HepG2 (cell line): ENCODE results near the gene SMIM24. TPM values are rescaled to one million over a fixed set of nuclear protein-coding genes. Genes with fewer than 3 reads are reported as not detected.
A peak's percentile ranks its signal among the peaks of the same experiment; 100 is the strongest.

Experiments used
- ATAC-seq: fragments of 200-7000 bp; cut with Tn5 transposase; 3 replicates; pipeline ENCODE4 v1.9.1; 2020; ENCODE audit warnings: mild to moderate bottlenecking, moderate library complexity
- BruUV-seq: library from RNA; stranded (reverse); fragments of 400-500 nt; replicated peaks from 2 replicates; lab custom pipeline; 2021; lab: Mats Ljungman, UMichigan
- CTCF ChIA-PET: fragments of 300-600 bp; formaldehyde crosslinking; extraction: SDS; loops from one replicate; lab custom pipeline; 2021; ENCODE audit warnings: low total read pairs, inconsistent platforms, low intra/inter-chr PET ratio; lab: Yijun Ruan, JAX
- POLR2A ChIA-PET: fragments of 350-600 bp; sonication (Branson Sonifier 250); formaldehyde crosslinking; loops from one replicate; lab custom pipeline; 2020; ENCODE audit warnings: antibody characterized with exemption, inconsistent platforms; lab: Yijun Ruan, JAX
- DNase-seq: peaks from one replicate; pipeline ENCODE4 v3.0.0-alpha.2; 2015; ENCODE audit warnings: low spot score
- FAIRE-seq: peaks from 3 replicates; lab custom pipeline; 2011; peaks lifted over from hg19 to GRCh38; lab: Jason Lieb, UNC
- H2AFZ ChIP-seq: one replicate; pipeline ENCODE4 v1.6.1; 2011; ENCODE audit warnings: low read length, inconsistent platforms
- H3K27ac ChIP-seq: fragments of 300-600 bp; 3 replicates; pipeline ENCODE4 v1.8.0; 2011; ENCODE audit warnings: mixed run types, mild to moderate bottlenecking, mixed read lengths, low read length, inconsistent platforms; ENCODE audit not compliant: insufficient read depth; ENCODE audit errors: extremely low read length
- H3K27me3 ChIP-seq, 2 experiments: fragments of 200-600 bp in 1 of 2; 2 replicates in 1 of 2; 3 replicates in 1 of 2; pipeline versions ENCODE4 v1.6.0 to v1.8.0; 2011; ENCODE audit warnings: low read length in 2 of 2, mild to moderate bottlenecking in 2 of 2, moderate library complexity in 2 of 2, inconsistent platforms in 1 of 2; ENCODE audit not compliant: insufficient read depth in 2 of 2, control insufficient read depth in 1 of 2
- H3K36me3 ChIP-seq, 2 experiments: fragments of 200-600 bp in 1 of 2; replicated peaks in 1 of 2; 2 replicates in 1 of 2; 3 replicates in 1 of 2; pipeline versions ENCODE4 v1.5.1 to v1.8.0; 2011; ENCODE audit warnings: low read length in 2 of 2, inconsistent platforms in 1 of 2; ENCODE audit not compliant: insufficient read depth in 2 of 2, control insufficient read depth in 1 of 2
- H3K4me1 ChIP-seq: 2 replicates; pipeline ENCODE4 v1.5.1; 2012; ENCODE audit warnings: low read length, inconsistent platforms; ENCODE audit not compliant: insufficient read depth
- H3K4me2 ChIP-seq: 2 replicates; pipeline ENCODE4 v1.6.0; 2011; ENCODE audit warnings: low read depth, low read length, inconsistent platforms
- H3K4me3 ChIP-seq, 3 experiments: fragments of 200-600 bp in 1 of 3; sonication (generic), shearing (Covaris generic) in 1 of 3; replicated peaks in 1 of 3; 2 replicates each; pipeline ENCODE4 v1.5.1; 2011 to 2016; ENCODE audit warnings: low read length in 3 of 3, inconsistent platforms in 2 of 3, low read depth in 2 of 3, mild to moderate bottlenecking in 2 of 3, control low read depth in 1 of 3, mixed read lengths in 1 of 3; ENCODE audit not compliant: insufficient read depth in 1 of 3
- H3K79me2 ChIP-seq: one replicate; pipeline ENCODE4 v1.6.1; 2011; ENCODE audit warnings: low read length, inconsistent platforms; ENCODE audit not compliant: insufficient read depth
- H3K9ac ChIP-seq: 2 replicates; pipeline ENCODE4 v1.6.0; 2011; ENCODE audit warnings: mild to moderate bottlenecking, low read depth, low read length, inconsistent platforms; ENCODE audit not compliant: insufficient read depth
- H3K9me3 ChIP-seq: 2 replicates; pipeline ENCODE4 v1.5.1; 2012; ENCODE audit warnings: mild to moderate bottlenecking, low read length
- H4K20me1 ChIP-seq: 2 replicates; pipeline ENCODE4 v1.6.0; 2011; ENCODE audit warnings: inconsistent platforms, mild to moderate bottlenecking, low read length, moderate library complexity; ENCODE audit not compliant: insufficient read depth
- DR1 ChIP-seq: sonication (generic); formaldehyde crosslinking; IDR thresholded peaks from 2 replicates; pipeline ENCODE4 v1.8.0; 2021; ENCODE audit warnings: mild to moderate bottlenecking, missing genetic modification reagents, inconsistent platforms
- HNF1B ChIP-seq: sonication (generic); formaldehyde crosslinking; IDR thresholded peaks from 2 replicates; pipeline ENCODE4 v1.5.1; 2020; ENCODE audit warnings: mild to moderate bottlenecking, moderate library complexity, missing genetic modification reagents
- ZNF441 ChIP-seq: sonication (generic); formaldehyde crosslinking; IDR thresholded peaks from 2 replicates; pipeline ENCODE4 v1.7.0; 2021; ENCODE audit warnings: missing genetic modification reagents, borderline replicate concordance
- ZNF503 ChIP-seq: sonication (generic); formaldehyde crosslinking; IDR thresholded peaks from 2 replicates; pipeline ENCODE4 v1.4.0; 2020; ENCODE audit warnings: missing genetic modification reagents
- WGBS: methylation state at CpG from one replicate; pipeline ENCODE4 v1.1.6; 2017; ENCODE audit warnings: low lambda C conversion rate; 5-methylcytosine and 5-hydroxymethylcytosine counted together
- in situ Hi-C: cut with HindIII; loops from 2 replicates; pipeline ENCODE4 v1.10.0; 2017; ENCODE audit warnings: low pct_unique_long_range_greater_than_20kb; ENCODE audit not compliant: extremely low pct_ligation_motif_present
- intact Hi-C: fragments of 100-400 bp; cut with micrococcal nuclease; formaldehyde crosslinking; loops from one replicate; pipeline ENCODE4 v1.10.0; 2022; ENCODE audit not compliant: unreplicated experiment
- polyA plus RNA-seq, 8 experiments: library from polyadenylated mRNA; depleted of rRNA in 3 of 8; stranded (reverse) in 7 of 8; unstranded in 1 of 8; fragments of >200 nt; fragmentation: Illumina TruSeq in 4 of 8; extraction: Trizol in 4 of 8; gene quantifications; 2 replicates each; pipeline versions ENCODE4 v1.2.1 to v1.2.3, GENCODE V29; 2011 to 2016; ENCODE audit warnings: low read depth in 4 of 8, missing spikeins in 1 of 8, mixed read lengths in 1 of 8; ENCODE audit not compliant: insufficient read depth in 1 of 8
- total RNA-seq, 5 experiments: library from RNA; depleted of rRNA; stranded (reverse); fragments of >200 nt; fragmentation: Illumina TruSeq; extraction: Trizol; gene quantifications; 2 replicates each; pipeline ENCODE4 v1.2.3, GENCODE V29; 2016; ENCODE audit warnings: low read depth in 1 of 5

The SMIM24 gene
- total and polyA plus RNA-seq, 2 of the 13 experiments (the other 11 are each of a cell fraction or from before 2014, with no cell fraction given), result 11.2 to 70.6 TPM

- ChIA-PET CTCF (no interaction called here), POLR2A (no interaction called here)
- Histone ChIP-seq H3K79me2 (peaks cover 47% of the 10 kb centered on the region), H3K27ac (no peak overlapping the region), H4K20me1 (peaks cover 32% of the 10 kb centered on the region; the same call in 1 of the 2 replicates), H3K4me3 (no peak overlapping the region), H2AFZ (no peak overlapping the region), H3K9ac (no peak overlapping the region), H3K9me3 (no peaks in the 10 kb centered on the region), H3K36me3 (peaks cover 14 to 27% of the 10 kb centered on the region in 2 experiments; a peak in 4 of 5 replicates), H3K27me3 (no peaks in the 10 kb centered on the region), H3K4me2 (no peak overlapping the region), H3K4me1 (peaks cover 15% of the 10 kb centered on the region)
- TF ChIP-seq DR1 (CRISPR knock-in tag) (no peak), HNF1B (CRISPR knock-in tag) (0 out of 2 replicates have a peak, but pooled peaks have one; percentile 0), ZNF503 (CRISPR knock-in tag) (no peak)
- in situ Hi-C loops (no loop called here), intact Hi-C loops (no loop called here)
- WGBS, result 93% methylated on average over 2 of the region's 2 CpGs
- BruUV-seq, result no TSS peak
- FAIRE-seq, result no peak
- DNase-seq, result no peak
- no peak for ATAC-seq
These were observed 38.3 kb upstream of the SMIM24 start for GRCh38 chr19:3518659-3519058.

- CTCF ChIA-PET, result no interaction called here
- DNase-seq, result no peak
- intact Hi-C loops, result no loop called here
- Histone ChIP-seq H2AFZ (no peak overlapping the region), H3K9me3 (no peaks in the 10 kb centered on the region)
- no peak for TF ChIP-seq ZNF441
- 0 out of 2 replicates have a peak, but pooled peaks have one; percentile 8 for TF ChIP-seq HNF1B (CRISPR knock-in tag)
- TF ChIP-seq, all 625 proteins: peak for 1
- no peak overlapping the region for H3K4me2 ChIP-seq
- peaks cover 47% of the 10 kb centered on the region for H3K79me2 ChIP-seq
- no peak overlapping the region for H3K4me3 ChIP-seq
- POLR2A ChIA-PET, result no interaction called here
- peaks cover 15% of the 10 kb centered on the region for H3K4me1 ChIP-seq
- H3K36me3 ChIP-seq, result peaks cover 13 to 29% of the 10 kb centered on the region in 2 experiments; a peak in 4 of 5 replicates
- H3K9ac ChIP-seq, result no peak overlapping the region
- ATAC-seq, result no peak
- no TSS peak for BruUV-seq
- no peak overlapping the region for H3K27ac ChIP-seq
- in situ Hi-C loops, result no loop called here
- peaks cover 35% of the 10 kb centered on the region; the same call in 1 of the 2 replicates for H4K20me1 ChIP-seq
- 98% methylated on average over 10 of the region's 10 CpGs for WGBS
- FAIRE-seq, result no peak
- no peaks in the 10 kb centered on the region for H3K27me3 ChIP-seq
These were observed 37.9 kb upstream of the SMIM24 start for GRCh38 chr19:3518255-3518654.
